MM.1S (cell line): ENCODE measurements around the gene RFTN1.

Experiments
- EZH2 ChIP-seq: fragments of 300-600 bp; sonication (generic); optimal IDR thresholded peaks from 2 replicates; pipeline ENCODE3; 2017; ENCODE audit warnings: low read depth, mild to moderate bottlenecking, antibody characterized with exemption, low read length, mixed read lengths
- EZH2phosphoT487 ChIP-seq: fragments of 300-600 bp; sonication (generic); IDR thresholded peaks from 2 replicates; pipeline ENCODE4 v1.6.1; 2018; ENCODE audit warnings: antibody characterized with exemption, low read length
- TF ChIP-seq, protein P1 (sequence below): fragments of 300-600 bp; sonication (generic); IDR thresholded peaks from 2 replicates; pipeline ENCODE4 v1.5.1; 2016; ENCODE audit warnings: antibody characterized with exemption, low read length, mixed read lengths

DNA sequence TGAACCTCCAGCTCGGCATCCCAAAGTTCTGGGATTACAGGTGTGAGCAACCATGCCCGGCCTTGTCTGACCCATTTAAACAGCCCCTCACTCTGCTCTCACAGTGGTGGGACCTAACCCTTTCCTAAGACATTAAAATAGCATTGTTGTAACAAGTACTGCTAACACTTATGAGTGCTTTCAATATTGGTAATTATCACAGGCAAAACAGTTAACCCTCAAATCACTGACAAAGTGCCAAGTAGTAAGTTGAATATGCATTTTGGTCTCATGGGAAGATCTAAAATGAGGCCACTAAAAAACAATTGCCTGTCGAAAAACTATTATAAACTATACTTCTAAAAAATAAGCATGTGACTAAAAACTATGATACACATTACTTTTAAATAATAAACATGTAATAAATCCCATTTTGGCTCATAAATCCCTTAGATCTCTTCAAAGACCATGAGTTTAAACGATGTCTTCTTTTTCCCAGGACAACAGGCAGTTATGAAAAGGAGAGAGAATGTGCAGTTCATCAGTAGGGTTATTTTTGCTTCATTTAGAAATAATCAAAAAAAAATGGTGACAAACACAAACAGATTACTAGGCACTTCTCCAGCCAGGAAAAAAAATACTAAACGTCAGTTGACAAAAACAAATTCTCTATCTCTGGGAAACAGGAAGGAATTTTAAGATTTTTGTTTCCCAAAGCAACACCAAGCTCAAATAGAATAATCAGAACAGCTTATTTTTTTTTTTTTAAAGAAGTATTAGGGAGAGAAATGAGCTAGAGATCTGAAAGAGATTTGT is 95.4 kb downstream of the RFTN1 start:
- TF ChIP-seq, protein P1, sequence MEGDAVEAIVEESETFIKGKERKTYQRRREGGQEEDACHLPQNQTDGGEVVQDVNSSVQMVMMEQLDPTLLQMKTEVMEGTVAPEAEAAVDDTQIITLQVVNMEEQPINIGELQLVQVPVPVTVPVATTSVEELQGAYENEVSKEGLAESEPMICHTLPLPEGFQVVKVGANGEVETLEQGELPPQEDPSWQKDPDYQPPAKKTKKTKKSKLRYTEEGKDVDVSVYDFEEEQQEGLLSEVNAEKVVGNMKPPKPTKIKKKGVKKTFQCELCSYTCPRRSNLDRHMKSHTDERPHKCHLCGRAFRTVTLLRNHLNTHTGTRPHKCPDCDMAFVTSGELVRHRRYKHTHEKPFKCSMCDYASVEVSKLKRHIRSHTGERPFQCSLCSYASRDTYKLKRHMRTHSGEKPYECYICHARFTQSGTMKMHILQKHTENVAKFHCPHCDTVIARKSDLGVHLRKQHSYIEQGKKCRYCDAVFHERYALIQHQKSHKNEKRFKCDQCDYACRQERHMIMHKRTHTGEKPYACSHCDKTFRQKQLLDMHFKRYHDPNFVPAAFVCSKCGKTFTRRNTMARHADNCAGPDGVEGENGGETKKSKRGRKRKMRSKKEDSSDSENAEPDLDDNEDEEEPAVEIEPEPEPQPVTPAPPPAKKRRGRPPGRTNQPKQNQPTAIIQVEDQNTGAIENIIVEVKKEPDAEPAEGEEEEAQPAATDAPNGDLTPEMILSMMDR: no peak
- no peak for TF ChIP-seq EZH2phosphoT487
- no peak for TF ChIP-seq EZH2
